Measurements from ENCODE around the gene URGCP.

The URGCP gene

GRCh38 chr7:43876241-43876640 lies 30.2 kb downstream of the URGCP start:
- Mint-ChIP-seq H3K9me3 (no peaks in the 10 kb centered on the region), H3K4me1 (peaks cover 12% of the 10 kb centered on the region), H3K4me3 (no peak overlapping the region), H3K36me3 (ENCODE audit: low read depth) (peaks cover 48% of the 10 kb centered on the region), H3K27ac (no peak overlapping the region), H3K27me3 (ENCODE audit: low read depth) (no peaks in the 10 kb centered on the region)
- TF ChIP-seq CTCF (IDR thresholded peaks at IDR 0.05; ENCODE audit: unreplicated experiment in 3 of 3) = no peak

- Mint-ChIP-seq H3K9me3 (no peaks in the 10 kb centered on the region), H3K4me3 (no peak overlapping the region), H3K27me3 (ENCODE audit: low read depth) (peaks cover 3% of the 10 kb centered on the region), H3K27ac (no peak overlapping the region), H3K4me1 (peaks cover 26% of the 10 kb centered on the region), H3K36me3 (ENCODE audit: low read depth) (peaks cover 27% of the 10 kb centered on the region)
- no peak for TF ChIP-seq CTCF (IDR thresholded peaks at IDR 0.05; ENCODE audit: unreplicated experiment in 3 of 3)
These were observed 33.1 kb downstream of the URGCP start for GRCh38 chr7:43873300-43873699.

- Mint-ChIP-seq H3K36me3 (ENCODE audit: low read depth) (peaks cover 20% of the 10 kb centered on the region), H3K27ac (peak overlapping the region; percentile 24 to 48 (median 37)), H3K27me3 (ENCODE audit: low read depth) (peaks cover 3% of the 10 kb centered on the region), H3K9me3 (no peaks in the 10 kb centered on the region), H3K4me3 (peak overlapping the region in 1 of 3 experiments; percentile 58), H3K4me1 (peaks cover 26% of the 10 kb centered on the region)
- no peak for TF ChIP-seq CTCF (IDR thresholded peaks at IDR 0.05; ENCODE audit: unreplicated experiment in 3 of 3)
These were observed 33.8 kb downstream of the URGCP start for GRCh38 chr7:43872406-43873110.

- Mint-ChIP-seq H3K9me3 (no peaks in the 10 kb centered on the region), H3K4me1 (peaks cover 26% of the 10 kb centered on the region), H3K27ac (no peak overlapping the region), H3K36me3 (ENCODE audit: low read depth) (peaks cover 19% of the 10 kb centered on the region), H3K27me3 (ENCODE audit: low read depth) (peaks cover 3% of the 10 kb centered on the region), H3K4me3 (peak overlapping the region; percentile 32 to 60 (median 58))
- no peak for TF ChIP-seq CTCF (IDR thresholded peaks at IDR 0.05; ENCODE audit: unreplicated experiment in 3 of 3)
These were observed 35.3 kb downstream of the URGCP start for GRCh38 chr7:43871064-43871463.

- peak overlapping the region; percentile 67 to 86 (median 86) for H3K4me3 Mint-ChIP-seq
- peak overlapping the region in 2 of 3 experiments; percentile 52 to 77 for H3K27ac Mint-ChIP-seq
- H3K9me3 Mint-ChIP-seq = no peaks in the 10 kb centered on the region
- H3K4me1 Mint-ChIP-seq = peaks cover 26% of the 10 kb centered on the region
- no peak for TF ChIP-seq CTCF (IDR thresholded peaks at IDR 0.05; ENCODE audit: unreplicated experiment in 3 of 3)
- peaks cover 19% of the 10 kb centered on the region for H3K36me3 Mint-ChIP-seq (ENCODE audit: low read depth)
- peaks cover 3% of the 10 kb centered on the region for H3K27me3 Mint-ChIP-seq (ENCODE audit: low read depth)
These were observed 36.1 kb downstream of the URGCP start for GRCh38 chr7:43870316-43870715.

- peaks cover 19% of the 10 kb centered on the region for H3K36me3 Mint-ChIP-seq (ENCODE audit: low read depth)
These were observed 36.5 kb downstream of the URGCP start for GRCh38 chr7:43869867-43870240.

More at GRCh38 chr7:43869867-43870240, 36.5 kb downstream of the URGCP start:
- TF ChIP-seq CTCF (IDR thresholded peaks at IDR 0.05; ENCODE audit: unreplicated experiment in 3 of 3) = no peak
- Mint-ChIP-seq H3K4me3 (peak overlapping the region; percentile 86 to 88 (median 86)), H3K4me1 (peaks cover 26% of the 10 kb centered on the region), H3K27me3 (ENCODE audit: low read depth) (peaks cover 3% of the 10 kb centered on the region), H3K9me3 (no peaks in the 10 kb centered on the region), H3K27ac (peak overlapping the region; percentile 71 to 93 (median 77))

All from nephron (organoid).